Measurements from ENCODE around the gene HCN3. TPM values are rescaled to one million over a fixed set of nuclear protein-coding genes. Genes with fewer than 3 reads are reported as not detected.

The HCN3 gene
- total RNA-seq, 1 experiment from 2014 or later = 11.3 TPM

DNA sequence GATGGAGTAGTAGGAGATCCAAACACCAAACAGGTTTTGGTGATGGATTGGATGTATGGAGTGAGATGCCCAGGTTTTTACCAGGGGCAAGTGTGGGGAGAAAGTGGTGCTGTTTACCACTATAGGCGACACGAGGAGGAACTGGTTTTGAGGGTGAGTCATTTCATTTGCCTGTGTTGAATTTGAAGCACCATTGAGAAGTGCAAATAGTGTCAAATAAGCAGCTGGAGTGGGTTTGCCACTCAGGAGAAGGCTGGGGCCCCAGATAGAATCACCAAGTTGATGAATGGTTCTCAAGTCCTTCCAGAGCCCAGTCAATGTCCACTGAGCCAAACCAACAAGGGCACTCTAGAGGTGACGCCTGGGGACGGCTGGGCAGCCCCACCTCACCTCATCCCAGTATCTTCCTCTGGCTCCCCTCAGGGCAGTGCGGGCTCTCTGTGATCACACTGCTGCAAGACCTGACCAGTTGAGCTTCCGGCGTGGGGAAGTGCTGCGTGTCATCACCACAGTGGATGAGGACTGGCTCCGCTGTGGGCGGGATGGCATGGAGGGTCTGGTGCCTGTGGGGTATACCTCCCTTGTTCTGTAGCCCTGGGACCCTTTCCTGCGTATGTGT lies 52.8 kb downstream of the HCN3 start:
- Histone ChIP-seq H3K27ac (ENCODE audit: low read depth, low read length, poor library complexity, severe bottlenecking) (no peak overlapping the region), H3K9me3 (ENCODE audit: low read depth, low read length, poor library complexity, severe bottlenecking) (no peaks in the 10 kb centered on the region), H3K4me3 (ENCODE audit: low read depth, low read length, poor library complexity, severe bottlenecking) (no peak overlapping the region), H3K27me3 (replicated peaks; ENCODE audit: insufficient read depth, low read depth, low read length, poor library complexity) (no peaks in the 10 kb centered on the region), H3K36me3 (ENCODE audit: insufficient read depth, low read length, poor library complexity, severe bottlenecking) (peaks cover 20% of the 10 kb centered on the region), H3K4me1 (ENCODE audit: insufficient read depth, low read length, poor library complexity, severe bottlenecking) (peaks cover 6% of the 10 kb centered on the region)
- intact Hi-C loops (cut with micrococcal nuclease; ENCODE audit: unreplicated experiment) = loop anchor here (5.0 to 10.0 kb wide), 4 partner anchors 155 to 265 kb away; partner anchors contain the start of genes ASH1L, KRTCAP2 and TRIM46
- TF ChIP-seq, protein P1, sequence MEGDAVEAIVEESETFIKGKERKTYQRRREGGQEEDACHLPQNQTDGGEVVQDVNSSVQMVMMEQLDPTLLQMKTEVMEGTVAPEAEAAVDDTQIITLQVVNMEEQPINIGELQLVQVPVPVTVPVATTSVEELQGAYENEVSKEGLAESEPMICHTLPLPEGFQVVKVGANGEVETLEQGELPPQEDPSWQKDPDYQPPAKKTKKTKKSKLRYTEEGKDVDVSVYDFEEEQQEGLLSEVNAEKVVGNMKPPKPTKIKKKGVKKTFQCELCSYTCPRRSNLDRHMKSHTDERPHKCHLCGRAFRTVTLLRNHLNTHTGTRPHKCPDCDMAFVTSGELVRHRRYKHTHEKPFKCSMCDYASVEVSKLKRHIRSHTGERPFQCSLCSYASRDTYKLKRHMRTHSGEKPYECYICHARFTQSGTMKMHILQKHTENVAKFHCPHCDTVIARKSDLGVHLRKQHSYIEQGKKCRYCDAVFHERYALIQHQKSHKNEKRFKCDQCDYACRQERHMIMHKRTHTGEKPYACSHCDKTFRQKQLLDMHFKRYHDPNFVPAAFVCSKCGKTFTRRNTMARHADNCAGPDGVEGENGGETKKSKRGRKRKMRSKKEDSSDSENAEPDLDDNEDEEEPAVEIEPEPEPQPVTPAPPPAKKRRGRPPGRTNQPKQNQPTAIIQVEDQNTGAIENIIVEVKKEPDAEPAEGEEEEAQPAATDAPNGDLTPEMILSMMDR (conservative IDR thresholded peaks at IDR 0.05; ENCODE audit: low read depth, low read length) = no peak
- TF ChIP-seq EZH2 (IDR thresholded peaks at IDR 0.05; ENCODE audit: borderline replicate concordance, low read depth, low read length, poor library complexity, severe bottlenecking) = no peak
- CTCF ChIA-PET = no interaction called here
- no TSS peak for BruUV-seq (replicated peaks)
- POLR2A ChIA-PET (ENCODE audit: low non-redundant PET) = no interaction called here
- no peak for DNase-seq (ENCODE audit: low spot score)

DNA sequence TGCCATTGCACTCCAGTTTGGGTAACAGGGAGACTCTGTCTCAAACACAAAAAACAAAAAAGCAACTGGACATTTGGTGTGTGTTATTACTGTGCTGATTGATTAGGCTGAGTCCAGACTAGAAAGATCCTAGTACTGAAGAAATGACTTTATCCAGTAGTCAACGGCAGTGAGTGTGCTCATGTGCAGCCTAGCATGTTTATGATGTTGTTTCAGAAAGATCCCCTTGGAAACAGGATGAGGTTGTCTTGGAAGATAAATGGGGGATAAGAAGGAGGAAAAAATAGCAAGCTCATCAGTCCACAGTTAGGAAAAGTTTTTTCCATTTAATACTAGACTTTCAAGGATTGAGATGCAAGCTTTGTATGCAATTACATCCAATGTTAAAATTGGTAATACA lies 57.7 kb downstream of the HCN3 start:
- ChIA-PET CTCF (no interaction called here), POLR2A (ENCODE audit: low non-redundant PET) (interaction anchor here (0.7 to 0.8 kb wide), 2 partner anchors 10 to 22 kb away, joined by 4 to 5 read pairs; no protein-coding TSS in a partner anchor)
- Histone ChIP-seq H3K27ac (ENCODE audit: low read depth, low read length, poor library complexity, severe bottlenecking) (no peak overlapping the region), H3K4me1 (ENCODE audit: insufficient read depth, low read length, poor library complexity, severe bottlenecking) (no peaks in the 10 kb centered on the region), H3K4me3 (ENCODE audit: low read depth, low read length, poor library complexity, severe bottlenecking) (no peak overlapping the region), H3K27me3 (replicated peaks; ENCODE audit: insufficient read depth, low read depth, low read length, poor library complexity) (no peaks in the 10 kb centered on the region), H3K36me3 (ENCODE audit: insufficient read depth, low read length, poor library complexity, severe bottlenecking) (peaks cover 54% of the 10 kb centered on the region), H3K9me3 (ENCODE audit: low read depth, low read length, poor library complexity, severe bottlenecking) (no peaks in the 10 kb centered on the region)
- intact Hi-C loops (cut with micrococcal nuclease; ENCODE audit: unreplicated experiment) = no loop called here
- no peak for TF ChIP-seq EZH2 (IDR thresholded peaks at IDR 0.05; ENCODE audit: borderline replicate concordance, low read depth, low read length, poor library complexity, severe bottlenecking)
- TF ChIP-seq, protein P1 (conservative IDR thresholded peaks at IDR 0.05; ENCODE audit: low read depth, low read length) = no peak
- no peak for DNase-seq (ENCODE audit: low spot score)
- BruUV-seq (replicated peaks) = no TSS peak

Other genes starting within 250 kb of the HCN3 start
- gene DCST2, start 243.7 kb upstream of the HCN3 start, total RNA-seq (2021) = 0.21 TPM in 1 of 2 replicates, not detected in the other
- not detected in 2 replicates for gene DCST1, start 243.6 kb upstream of the HCN3 start, total RNA-seq (2021)
- 36.3 and 48.5 TPM in 2 replicates for gene ADAM15, start 226.1 kb upstream of the HCN3 start, total RNA-seq (2021)
- gene EFNA4, start 213.7 kb upstream of the HCN3 start, total RNA-seq (2021) = 17.0 and 18.8 TPM in 2 replicates
- 5.8 and 8.9 TPM in 2 replicates for gene EFNA3, start 198.6 kb upstream of the HCN3 start, total RNA-seq (2021)
- gene EFNA1, start 149.6 kb upstream of the HCN3 start, total RNA-seq (2021) = 0.90 and 1.0 TPM in 2 replicates
- 30.3 and 33.8 TPM in 2 replicates for gene SLC50A1, start 141.6 kb upstream of the HCN3 start, total RNA-seq (2021)
- gene DPM3, start 136.9 kb upstream of the HCN3 start, total RNA-seq (2021) = 34.0 and 37.4 TPM in 2 replicates
- gene KRTCAP2, start 104.2 kb upstream of the HCN3 start, total RNA-seq (2021) = 162 and 179 TPM in 2 replicates
- gene TRIM46, start 103.6 kb upstream of the HCN3 start, total RNA-seq (2021) = 5.1 and 6.2 TPM in 2 replicates
- 23.2 and 29.7 TPM in 2 replicates for gene THBS3, start 69.6 kb upstream of the HCN3 start, total RNA-seq (2021)
- gene MTX1, start 68.8 kb upstream of the HCN3 start, total RNA-seq (2021) = 65.2 and 75.9 TPM in 2 replicates
- 72.5 and 75.5 TPM in 2 replicates for gene ENTREP3, start 22.0 kb upstream of the HCN3 start, total RNA-seq (2021)
- gene SCAMP3, start 15.1 kb upstream of the HCN3 start, total RNA-seq (2021) = 109 and 115 TPM in 2 replicates
- 70.2 and 79.1 TPM in 2 replicates for gene CLK2, start 4.0 kb upstream of the HCN3 start, total RNA-seq (2021)
- not detected in 2 replicates for gene PKLR, start 24.0 kb downstream of the HCN3 start, total RNA-seq (2021)
- gene FDPS, start 31.4 kb downstream of the HCN3 start, total RNA-seq (2021) = 449 and 481 TPM in 2 replicates
- gene RUSC1, start 43.4 kb downstream of the HCN3 start, total RNA-seq (2021) = 42.2 and 43.9 TPM in 2 replicates